ENCODE measurements around the gene IGFBP6. TPM values are rescaled to one million over a fixed set of nuclear protein-coding genes. Genes with fewer than 3 reads are reported as not detected.

Gene IGFBP6
- total RNA-seq, result 54.3 TPM
- long read RNA-seq, transcript IGFBP6-201 (4 exons, 1,169 nt), result major isoform, 26 of 30 reads
- long read RNA-seq, partial matches to known transcripts, result 2 of 30 reads
- long read RNA-seq, other reads (novel, unspliced or antisense), result 2 of 30 reads

GRCh38 chr12:53097564-53098353, at the start of gene IGFBP6:
TSS of gene IGFBP6 (plus strand) at chr12:53097667. CDS start at chr12:53097718, 51 bp downstream.
- intact Hi-C loops (cut with DNase I), result loop anchor here (1.0 to 10.0 kb wide), 3 partner anchors 19 to 53 kb away; partner anchors contain the start of gene SPRYD3
- DNase-seq (ENCODE audit: missing footprints), result peak; percentile 83

GRCh38 chr12:53048033-53048779, 49.3 kb upstream of the IGFBP6 start:
- intact Hi-C loops (cut with DNase I), result loop anchor here (5.0 to 10.0 kb wide), 2 partner anchors 41 to 47 kb away; partner anchors contain the start of genes EIF4B and IGFBP6
- ATAC-seq (peak; percentile 5), DNase-seq (ENCODE audit: missing footprints) (no peak)

More at GRCh38 chr12:53097564-53098353, at the start of gene IGFBP6:
- peak; percentile 62 for ATAC-seq

GRCh38 chr12:53048780-53049401, 48.6 kb upstream of the IGFBP6 start:
- peak; percentile 88 for DNase-seq (ENCODE audit: missing footprints)
- peak; percentile 27 for ATAC-seq
- intact Hi-C loops (cut with DNase I), result loop anchor here (5.0 to 10.0 kb wide), 2 partner anchors 42 to 46 kb away; partner anchors contain the start of genes EIF4B and IGFBP6

GRCh38 chr12:53049571-53050318, 47.7 kb upstream of the IGFBP6 start, which contains the start of gene TNS2:
TSS of gene TNS2 (plus strand) at chr12:53050065. CDS start at chr12:53050186, 121 bp downstream.
- intact Hi-C loops (cut with DNase I), result loop anchor here (5.0 to 10.0 kb wide), 2 partner anchors 42 to 45 kb away; partner anchors contain the start of genes EIF4B and IGFBP6
- DNase-seq (ENCODE audit: missing footprints) (peak; percentile 90), ATAC-seq (peak; percentile 33)

GRCh38 chr12:53050426-53051057, 46.9 kb upstream of the IGFBP6 start:
- intact Hi-C loops (cut with DNase I), result no loop called here
- ATAC-seq (no peak), DNase-seq (ENCODE audit: missing footprints) (no peak)

- intact Hi-C loops (cut with DNase I), result no loop called here
- ATAC-seq (peak; percentile 15), DNase-seq (ENCODE audit: missing footprints) (peak; percentile 86)
Measured at GRCh38 chr12:53051058-53051880, 46.2 kb upstream of the IGFBP6 start.

GRCh38 chr12:53051881-53052412, 45.5 kb upstream of the IGFBP6 start:
- intact Hi-C loops (cut with DNase I), result loop anchor here (1.0 kb wide), 1 partner anchor 11 kb away; no protein-coding TSS in a partner anchor
- ATAC-seq, result no peak
- DNase-seq (ENCODE audit: missing footprints), result peak; percentile 61

- DNase-seq (ENCODE audit: missing footprints) (peak; percentile 95), ATAC-seq (peak; percentile 34)
- intact Hi-C loops (cut with DNase I), result loop anchor here (1.0 kb wide), 1 partner anchor 11 kb away; no protein-coding TSS in a partner anchor
Measured at GRCh38 chr12:53052419-53053217, 44.8 kb upstream of the IGFBP6 start.

GRCh38 chr12:53053218-53054111, 44.0 kb upstream of the IGFBP6 start:
- intact Hi-C loops (cut with DNase I), result no loop called here
- DNase-seq (ENCODE audit: missing footprints) (peak; percentile 73), ATAC-seq (peak; percentile 3)

GRCh38 chr12:53054112-53054878, 43.2 kb upstream of the IGFBP6 start:
- ATAC-seq, result peak; percentile 61
- intact Hi-C loops (cut with DNase I), result no loop called here
- DNase-seq (ENCODE audit: missing footprints), result peak; percentile 97

GRCh38 chr12:53055471-53056266, 41.8 kb upstream of the IGFBP6 start:
- ATAC-seq, result no peak
- DNase-seq (ENCODE audit: missing footprints), result no peak
- intact Hi-C loops (cut with DNase I), result no loop called here

GRCh38 chr12:53056296-53056695, 41.2 kb upstream of the IGFBP6 start:
- intact Hi-C loops (cut with DNase I), result no loop called here
- ATAC-seq (no peak), DNase-seq (ENCODE audit: missing footprints) (no peak)

- DNase-seq (ENCODE audit: missing footprints) (no peak), ATAC-seq (no peak)
- intact Hi-C loops (cut with DNase I), result no loop called here
Measured at GRCh38 chr12:53056901-53057300, 40.6 kb upstream of the IGFBP6 start.
